Osteoblast (primary cell): Measurements from ENCODE around the gene EHHADH. TPM values are rescaled to one million over a fixed set of nuclear protein-coding genes. Genes with fewer than 3 reads are reported as not detected.

ENCODE experiments used
- DNase-seq: peaks from one replicate; pipeline ENCODE4 v3.0.0; 2011; ENCODE audit warnings: low spot score, mixed read lengths; ENCODE audit not compliant: insufficient read length; ENCODE audit errors: missing footprints
- H2AFZ ChIP-seq: 2 replicates; pipeline ENCODE4 v1.6.0; 2011; ENCODE audit warnings: mild to moderate bottlenecking, low read length
- H3K27ac ChIP-seq: 2 replicates; pipeline ENCODE4 v1.5.1; 2011; ENCODE audit warnings: mild to moderate bottlenecking, low read depth, low read length, moderate library complexity
- H3K27me3 ChIP-seq: 2 replicates; pipeline ENCODE4 v1.6.0; 2012; ENCODE audit warnings: mild to moderate bottlenecking, control low read depth, inconsistent platforms, low read length, moderate library complexity; ENCODE audit not compliant: insufficient read depth
- H3K36me3 ChIP-seq: 2 replicates; pipeline ENCODE4 v1.5.1; 2011; ENCODE audit warnings: mild to moderate bottlenecking, low read length, control low read depth, moderate library complexity; ENCODE audit not compliant: insufficient read depth
- H3K4me1 ChIP-seq: 2 replicates; pipeline ENCODE4 v1.5.1; 2011; ENCODE audit warnings: mild to moderate bottlenecking, low read length, control low read depth, moderate library complexity; ENCODE audit not compliant: insufficient read depth
- H3K4me2 ChIP-seq: 2 replicates; pipeline ENCODE4 v1.6.0; 2011; ENCODE audit warnings: mild to moderate bottlenecking, low read length; ENCODE audit not compliant: insufficient read depth
- H3K4me3 ChIP-seq: fragments of 200-600 bp; sonication (generic); 3 replicates; pipeline ENCODE4 v1.5.1; 2012; ENCODE audit warnings: mild to moderate bottlenecking, low read length, inconsistent platforms; ENCODE audit not compliant: insufficient read depth
- H3K79me2 ChIP-seq: 2 replicates; pipeline ENCODE4 v1.6.0; 2012; ENCODE audit warnings: mild to moderate bottlenecking, low read length, control low read depth, inconsistent platforms; ENCODE audit not compliant: insufficient read depth
- H3K9me3 ChIP-seq: 2 replicates; pipeline ENCODE4 v1.5.1; 2011; ENCODE audit warnings: low read depth, low read length, control low read depth
- H4K20me1 ChIP-seq: 2 replicates; pipeline ENCODE4 v1.6.0; 2012; ENCODE audit warnings: mild to moderate bottlenecking, low read length, control low read depth; ENCODE audit not compliant: insufficient read depth
- total RNA-seq: library from RNA; depleted of rRNA; stranded (reverse); fragments of >200 nt; gene quantifications from 2 replicates; pipeline ENCODE4 v1.2.3, GENCODE V29; 2012
- TF ChIP-seq, protein P1 (sequence below): IDR thresholded peaks from 2 replicates; pipeline ENCODE4 v1.5.1; 2011; ENCODE audit warnings: mild to moderate bottlenecking, low read depth, low read length, moderate library complexity; ENCODE audit errors: extremely low read depth

EHHADH gene
- total RNA-seq, 1 donor: 4.0 TPM

DNA sequence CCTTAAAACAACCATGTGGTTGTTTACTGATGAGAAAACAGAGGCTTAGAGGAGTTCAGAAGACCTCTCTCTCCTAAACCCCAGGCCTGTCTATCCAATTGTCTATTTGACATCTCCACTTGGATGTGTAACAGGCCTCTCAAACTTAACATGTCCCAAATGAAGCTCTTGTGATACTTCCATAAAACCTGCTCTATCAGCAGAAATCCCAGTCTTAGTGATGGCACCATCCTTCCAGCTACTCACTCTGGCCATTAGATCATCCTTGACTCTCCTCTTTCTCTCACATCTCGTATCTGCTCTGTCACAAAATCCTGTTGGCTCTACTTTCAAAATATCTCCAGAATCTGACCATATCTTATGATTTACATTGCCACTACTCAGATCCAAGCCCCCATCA, 28.8 kb downstream of the EHHADH start:
- Histone ChIP-seq H3K79me2 (no peaks in the 10 kb centered on the region), H3K4me3 (no peak overlapping the region), H2AFZ (peak overlapping the region; percentile 56), H3K36me3 (no peaks in the 10 kb centered on the region), H3K4me1 (peaks cover 15% of the 10 kb centered on the region), H3K4me2 (peak overlapping the region; percentile 19), H3K27ac (peak overlapping the region; percentile 25), H3K9me3 (no peaks in the 10 kb centered on the region), H4K20me1 (no peaks in the 10 kb centered on the region), H3K27me3 (no peaks in the 10 kb centered on the region)
- TF ChIP-seq, protein P1, sequence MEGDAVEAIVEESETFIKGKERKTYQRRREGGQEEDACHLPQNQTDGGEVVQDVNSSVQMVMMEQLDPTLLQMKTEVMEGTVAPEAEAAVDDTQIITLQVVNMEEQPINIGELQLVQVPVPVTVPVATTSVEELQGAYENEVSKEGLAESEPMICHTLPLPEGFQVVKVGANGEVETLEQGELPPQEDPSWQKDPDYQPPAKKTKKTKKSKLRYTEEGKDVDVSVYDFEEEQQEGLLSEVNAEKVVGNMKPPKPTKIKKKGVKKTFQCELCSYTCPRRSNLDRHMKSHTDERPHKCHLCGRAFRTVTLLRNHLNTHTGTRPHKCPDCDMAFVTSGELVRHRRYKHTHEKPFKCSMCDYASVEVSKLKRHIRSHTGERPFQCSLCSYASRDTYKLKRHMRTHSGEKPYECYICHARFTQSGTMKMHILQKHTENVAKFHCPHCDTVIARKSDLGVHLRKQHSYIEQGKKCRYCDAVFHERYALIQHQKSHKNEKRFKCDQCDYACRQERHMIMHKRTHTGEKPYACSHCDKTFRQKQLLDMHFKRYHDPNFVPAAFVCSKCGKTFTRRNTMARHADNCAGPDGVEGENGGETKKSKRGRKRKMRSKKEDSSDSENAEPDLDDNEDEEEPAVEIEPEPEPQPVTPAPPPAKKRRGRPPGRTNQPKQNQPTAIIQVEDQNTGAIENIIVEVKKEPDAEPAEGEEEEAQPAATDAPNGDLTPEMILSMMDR: no peak
- no peak for DNase-seq

DNA sequence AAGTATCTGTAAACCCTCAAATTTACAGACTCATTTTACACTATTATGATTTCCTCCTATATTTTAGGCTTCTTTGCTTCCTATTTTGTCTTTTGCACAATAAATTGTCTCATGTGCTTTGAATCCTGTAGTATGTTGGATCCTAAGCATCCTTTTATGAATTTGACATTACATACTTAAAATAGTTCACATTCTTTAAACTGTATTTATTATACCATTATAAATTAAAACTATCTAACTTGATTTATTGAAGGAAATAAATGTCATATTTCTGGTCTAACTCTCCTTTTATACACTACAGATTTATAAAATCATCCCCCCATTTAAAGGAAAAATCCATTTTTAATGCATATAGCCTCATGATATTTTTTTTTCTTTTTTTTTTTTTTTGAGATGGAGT, 32.6 kb downstream of the EHHADH start:
- no peaks in the 10 kb centered on the region for H3K27me3 ChIP-seq
- TF ChIP-seq, protein P1: no peak
- no peak overlapping the region for H3K4me2 ChIP-seq
- no peaks in the 10 kb centered on the region for H3K79me2 ChIP-seq
- H3K4me3 ChIP-seq: no peak overlapping the region
- peaks cover 17% of the 10 kb centered on the region for H3K4me1 ChIP-seq
- no peak for DNase-seq
- H3K36me3 ChIP-seq: no peaks in the 10 kb centered on the region
- no peak overlapping the region for H3K27ac ChIP-seq
- no peaks in the 10 kb centered on the region for H4K20me1 ChIP-seq
- no peak overlapping the region for H2AFZ ChIP-seq
- H3K9me3 ChIP-seq: no peaks in the 10 kb centered on the region

GRCh38 chr3:185216607-185216958, 37.3 kb downstream of the EHHADH start:
- Histone ChIP-seq H3K4me1 (peaks cover 5% of the 10 kb centered on the region), H3K27ac (peak overlapping the region; percentile 62), H2AFZ (peak overlapping the region; percentile 94), H3K27me3 (no peaks in the 10 kb centered on the region), H3K9me3 (no peaks in the 10 kb centered on the region), H3K79me2 (no peaks in the 10 kb centered on the region), H3K4me3 (peak overlapping the region; percentile 69), H3K4me2 (peak overlapping the region; percentile 89), H4K20me1 (no peaks in the 10 kb centered on the region), H3K36me3 (no peaks in the 10 kb centered on the region)
- peak; percentile 32 for DNase-seq
- TF ChIP-seq, protein P1: no peak

DNA sequence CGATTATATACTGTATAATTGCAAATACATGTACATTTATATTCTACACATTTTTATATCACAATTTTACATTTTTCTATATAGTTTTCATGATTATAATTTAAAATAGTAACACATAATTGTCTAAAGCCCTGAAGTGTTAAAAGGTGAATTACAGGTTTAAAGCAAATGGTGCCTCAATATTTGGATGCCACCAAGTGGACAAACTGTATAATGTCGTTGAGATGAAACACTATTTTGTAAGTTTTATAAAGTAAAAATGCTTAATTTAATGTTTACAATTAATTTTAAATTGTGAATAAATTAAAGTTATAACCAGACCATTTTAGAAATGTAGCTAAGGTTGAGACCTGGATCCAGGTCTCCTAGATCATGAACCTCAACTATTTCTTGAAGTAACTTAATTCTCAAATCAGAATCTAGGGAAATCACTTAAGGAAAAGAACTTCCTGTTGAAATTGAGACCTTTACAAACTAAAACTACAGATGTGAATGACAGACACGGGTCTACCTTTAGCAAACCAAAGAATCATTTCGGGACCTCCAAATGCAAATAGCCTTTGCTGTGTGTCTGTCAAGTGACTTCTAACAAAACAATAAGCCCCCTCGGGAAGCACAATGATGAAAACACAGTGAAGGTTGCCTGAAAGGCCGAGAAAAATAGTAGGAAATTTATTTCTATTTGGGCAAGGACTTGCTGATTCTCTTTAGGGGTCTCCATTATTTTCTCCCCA, 37.8 kb downstream of the EHHADH start:
- Histone ChIP-seq H3K4me2 (peak overlapping the region; percentile 89), H2AFZ (peak overlapping the region; percentile 94)
- DNase-seq: peak; percentile 59

More for the DNA sequence above, 37.8 kb downstream of the EHHADH start:
- no peaks in the 10 kb centered on the region for H3K36me3 ChIP-seq
- H3K9me3 ChIP-seq: no peaks in the 10 kb centered on the region
- peak overlapping the region; percentile 69 for H3K4me3 ChIP-seq
- H3K27ac ChIP-seq: peak overlapping the region; percentile 62
- H4K20me1 ChIP-seq: no peaks in the 10 kb centered on the region
- no peaks in the 10 kb centered on the region for H3K79me2 ChIP-seq
- TF ChIP-seq, protein P1: peak; percentile 57
- peaks cover 5% of the 10 kb centered on the region for H3K4me1 ChIP-seq
- H3K27me3 ChIP-seq: no peaks in the 10 kb centered on the region
